ENCODE measurements around the gene ABCB8.

Gene ABCB8

DNA sequence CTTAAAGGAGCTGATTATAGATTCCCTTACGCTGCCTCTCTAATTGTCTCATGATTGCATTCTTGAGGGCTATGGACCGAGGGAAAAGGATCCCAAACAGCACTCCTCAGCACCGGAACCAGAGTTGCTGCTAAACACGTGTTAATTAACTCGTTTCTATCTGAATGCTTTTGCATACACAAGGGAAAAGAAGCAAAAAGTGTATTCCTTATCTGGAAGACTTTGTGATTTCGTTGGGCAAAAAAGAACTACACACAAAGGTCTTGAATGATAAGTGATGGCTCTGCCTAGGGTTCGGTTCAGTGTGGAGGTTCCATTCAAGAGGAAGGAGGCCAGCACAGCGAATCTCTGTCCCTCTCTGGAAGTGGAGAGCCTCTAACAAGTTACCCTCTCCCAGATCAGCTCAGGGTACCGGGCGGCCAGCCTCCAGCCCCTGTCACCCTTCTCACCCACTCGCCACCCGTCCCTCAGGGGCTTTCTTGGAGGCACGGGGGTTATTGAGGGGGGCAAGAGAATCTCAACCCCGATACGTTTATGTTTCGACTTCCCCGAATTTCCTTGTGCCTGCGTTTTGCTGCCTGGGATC, 30.6 kb downstream of the ABCB8 start:
- peaks cover 43% of the 10 kb centered on the region for H3K4me1 ChIP-seq (ENCODE audit: control insufficient read depth, insufficient read depth, low read length)

DNA sequence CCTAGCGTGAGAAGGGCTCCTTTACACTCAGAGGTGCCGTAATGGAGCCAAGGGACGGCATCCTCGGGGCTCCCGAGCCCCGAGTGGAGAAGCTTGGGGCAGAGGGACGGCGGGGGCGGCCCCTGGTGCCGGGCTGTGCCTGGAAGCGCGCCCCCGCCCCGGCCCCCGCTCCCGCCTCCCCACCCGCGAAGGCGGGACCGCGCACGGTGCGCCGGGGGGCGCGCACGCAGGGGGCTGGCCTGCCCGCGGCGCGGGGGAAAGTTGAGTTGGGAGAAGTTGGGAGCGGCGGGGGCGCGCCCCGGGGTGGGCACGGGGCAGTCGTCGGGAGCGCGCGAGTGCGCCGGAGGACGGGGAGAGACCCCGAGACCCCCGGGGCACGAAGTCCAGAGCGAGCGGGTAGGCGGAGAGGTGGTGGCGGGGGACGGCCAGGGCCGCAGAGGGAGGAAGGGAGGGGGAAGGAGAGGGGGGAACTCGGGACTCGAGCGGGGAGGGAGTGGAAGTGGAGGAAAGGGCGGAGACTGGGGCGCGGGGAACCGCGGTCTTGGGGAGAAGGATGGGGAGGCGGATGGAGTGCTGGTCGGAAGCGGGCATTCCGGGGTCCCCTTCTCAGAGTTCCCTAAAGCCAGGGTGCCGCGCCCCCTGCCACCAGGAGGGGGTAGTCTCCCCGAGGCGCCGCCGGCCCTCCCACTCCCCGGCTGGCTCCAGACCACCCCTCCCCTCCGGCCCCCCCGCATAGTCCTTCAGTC, 31.3 kb downstream of the ABCB8 start, which contains the start of gene SLC4A2:
Gene SLC4A2, plus strand, starts transcription at position 223 of the 746 bp plus-strand sequence. CDS start 2,399 bp downstream, outside the sequence.
- Histone ChIP-seq H3K27me3 (ENCODE audit: control insufficient read depth, insufficient read depth, low read length) (peaks cover 12% of the 10 kb centered on the region; the same call in 1 of the 2 replicates), H3K4me3 (ENCODE audit: low read depth, low read length) (peak within 1 kb of the TSS; percentile 86), H3K27ac (ENCODE audit: low read depth, low read length) (no peak within 1 kb of the TSS; the same call in 1 of the 2 replicates), H3K9ac (ENCODE audit: low read length) (peak within 1 kb of the TSS; percentile 71), H3K4me1 (ENCODE audit: control insufficient read depth, insufficient read depth, low read length) (peaks cover 43% of the 10 kb centered on the region), H3K9me3 (ENCODE audit: control insufficient read depth, insufficient read depth, low read depth, low read length) (no peaks in the 10 kb centered on the region), H3K36me3 (ENCODE audit: control insufficient read depth, insufficient read depth, low read length) (peaks cover 3% of the 10 kb centered on the region)

More for the DNA sequence above, 30.6 kb downstream of the ABCB8 start:
- no peaks in the 10 kb centered on the region for H3K36me3 ChIP-seq (ENCODE audit: control insufficient read depth, insufficient read depth, low read length)
- peaks cover 12% of the 10 kb centered on the region; the same call in 1 of the 2 replicates for H3K27me3 ChIP-seq (ENCODE audit: control insufficient read depth, insufficient read depth, low read length)
- peak overlapping the region; percentile 71 for H3K9ac ChIP-seq (ENCODE audit: low read length)
- H3K4me3 ChIP-seq (ENCODE audit: low read depth, low read length): peak overlapping the region; percentile 86
- H3K27ac ChIP-seq (ENCODE audit: low read depth, low read length): no peak overlapping the region
- H3K9me3 ChIP-seq (ENCODE audit: control insufficient read depth, insufficient read depth, low read depth, low read length): no peaks in the 10 kb centered on the region

DNA sequence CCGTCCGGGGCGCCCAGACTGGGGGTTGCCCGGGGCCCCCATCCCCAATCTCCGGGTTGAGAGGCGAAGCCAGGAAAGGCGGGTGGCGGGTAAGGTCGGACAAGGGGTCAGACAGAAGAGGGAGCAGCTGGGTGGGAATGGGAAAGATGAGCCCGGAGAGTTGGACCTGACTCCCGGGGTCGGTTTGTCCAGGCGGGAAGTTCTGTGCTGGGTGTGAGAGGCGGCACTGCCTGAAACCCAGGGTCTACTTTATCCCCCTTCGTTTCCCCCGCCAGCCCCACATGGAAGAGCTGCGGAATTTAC, 31.8 kb downstream of the ABCB8 start:
- Histone ChIP-seq H3K4me3 (ENCODE audit: low read depth, low read length) (peak overlapping the region; percentile 86), H3K4me1 (ENCODE audit: control insufficient read depth, insufficient read depth, low read length) (peaks cover 43% of the 10 kb centered on the region), H3K9me3 (ENCODE audit: control insufficient read depth, insufficient read depth, low read depth, low read length) (no peaks in the 10 kb centered on the region), H3K27ac (ENCODE audit: low read depth, low read length) (no peak overlapping the region; the same call in 1 of the 2 replicates), H3K27me3 (ENCODE audit: control insufficient read depth, insufficient read depth, low read length) (peaks cover 12% of the 10 kb centered on the region; the same call in 1 of the 2 replicates), H3K36me3 (ENCODE audit: control insufficient read depth, insufficient read depth, low read length) (peaks cover 8% of the 10 kb centered on the region), H3K9ac (ENCODE audit: low read length) (peak overlapping the region; percentile 48)

DNA sequence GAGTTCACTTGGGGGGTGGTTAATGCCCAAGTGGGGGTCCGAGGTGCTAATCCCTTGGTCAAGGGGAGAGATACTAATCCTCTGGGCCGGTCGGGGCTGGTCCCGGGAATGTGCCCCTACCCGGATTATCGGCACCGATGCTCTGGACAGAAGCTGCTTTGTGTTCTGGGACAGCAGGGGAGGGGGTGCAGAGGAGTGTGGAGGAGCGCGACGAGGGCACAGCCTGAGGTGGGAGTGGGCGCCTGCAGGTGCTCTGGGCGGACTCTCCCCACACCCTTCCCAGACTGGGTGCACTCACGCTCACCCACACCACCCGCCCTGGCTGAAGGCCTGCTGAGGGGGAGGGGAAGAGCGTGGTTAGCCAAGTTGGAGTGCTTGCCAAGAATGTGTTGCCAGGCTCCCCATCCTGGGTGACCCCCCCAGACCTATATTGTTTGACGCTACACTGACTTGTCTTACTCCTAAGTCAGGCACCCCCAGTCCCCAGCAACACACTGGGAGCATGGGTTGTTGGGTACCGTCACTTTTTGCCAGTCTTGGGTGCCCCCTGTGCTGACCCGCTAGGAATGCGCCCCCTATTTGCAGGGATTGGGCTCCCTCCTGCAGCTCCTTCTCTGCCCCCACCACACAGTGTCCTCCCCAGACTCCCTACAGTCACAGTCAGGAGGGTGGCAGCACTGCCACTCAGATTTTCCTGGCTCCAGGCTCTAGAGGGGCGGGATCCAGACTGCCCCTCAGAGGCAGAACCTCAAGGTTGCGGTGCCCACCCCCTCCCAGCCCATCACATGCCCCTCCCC, 32.4 kb downstream of the ABCB8 start:
- Histone ChIP-seq H3K36me3 (ENCODE audit: control insufficient read depth, insufficient read depth, low read length) (peaks cover 13% of the 10 kb centered on the region), H3K9me3 (ENCODE audit: control insufficient read depth, insufficient read depth, low read depth, low read length) (no peaks in the 10 kb centered on the region), H3K27me3 (ENCODE audit: control insufficient read depth, insufficient read depth, low read length) (peaks cover 12% of the 10 kb centered on the region; the same call in 1 of the 2 replicates), H3K4me1 (ENCODE audit: control insufficient read depth, insufficient read depth, low read length) (peaks cover 43% of the 10 kb centered on the region), H3K27ac (ENCODE audit: low read depth, low read length) (no peak overlapping the region), H3K4me3 (ENCODE audit: low read depth, low read length) (peak overlapping the region; percentile 86), H3K9ac (ENCODE audit: low read length) (peak overlapping the region; percentile 48)

DNA sequence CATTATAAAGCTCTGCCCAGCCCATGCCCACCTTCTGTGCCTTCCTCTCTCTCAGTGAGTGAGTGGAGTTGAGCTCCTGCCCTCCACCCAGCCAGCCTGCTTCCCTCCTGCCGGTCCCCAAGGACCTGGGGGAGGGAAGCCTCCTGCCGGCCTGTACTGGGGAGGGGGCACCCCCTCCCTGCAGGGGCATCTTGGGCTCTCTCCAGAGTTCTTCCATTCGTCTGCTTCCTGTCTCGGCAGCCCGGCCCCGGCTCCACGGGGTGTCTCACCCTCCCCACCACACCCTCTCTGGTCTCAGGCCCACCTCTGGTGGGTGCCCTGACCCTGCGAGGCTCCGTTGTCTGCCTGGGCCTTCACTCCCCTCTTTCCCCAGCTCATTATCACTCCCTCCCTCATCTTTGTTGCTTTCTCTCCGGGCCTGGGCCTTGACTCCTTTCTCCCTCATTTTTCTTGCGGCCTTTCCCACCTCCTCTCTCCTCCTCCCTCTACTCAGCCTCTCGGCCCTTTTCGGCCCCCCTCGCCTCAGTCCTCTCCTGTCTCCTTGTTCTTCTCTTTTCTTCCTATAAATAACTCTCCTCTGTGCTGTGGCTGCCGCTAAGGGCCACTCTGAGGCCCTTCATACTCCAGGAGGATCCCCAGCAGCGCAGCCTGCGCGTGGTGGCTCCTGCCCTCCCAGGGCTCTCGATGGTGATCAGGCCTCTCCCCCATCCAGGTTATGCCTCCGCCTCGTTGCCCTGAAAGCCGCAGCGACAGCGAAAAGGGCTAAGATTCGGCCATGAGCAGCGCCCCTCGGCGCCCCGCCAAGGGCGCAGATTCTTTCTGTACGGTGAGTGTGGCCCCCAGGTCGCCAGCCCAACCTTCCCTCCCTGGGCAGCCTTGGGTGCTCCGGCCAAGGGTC, 33.2 kb downstream of the ABCB8 start:
- peak overlapping the region; percentile 86 for H3K4me3 ChIP-seq (ENCODE audit: low read depth, low read length)
- H3K9me3 ChIP-seq (ENCODE audit: control insufficient read depth, insufficient read depth, low read depth, low read length): no peaks in the 10 kb centered on the region
- peaks cover 20% of the 10 kb centered on the region for H3K36me3 ChIP-seq (ENCODE audit: control insufficient read depth, insufficient read depth, low read length)
- peaks cover 41% of the 10 kb centered on the region for H3K4me1 ChIP-seq (ENCODE audit: control insufficient read depth, insufficient read depth, low read length)
- H3K27ac ChIP-seq (ENCODE audit: low read depth, low read length): no peak overlapping the region
- peaks cover 6% of the 10 kb centered on the region; the same call in 1 of the 2 replicates for H3K27me3 ChIP-seq (ENCODE audit: control insufficient read depth, insufficient read depth, low read length)
- H3K9ac ChIP-seq (ENCODE audit: low read length): peak overlapping the region; percentile 39

DNA sequence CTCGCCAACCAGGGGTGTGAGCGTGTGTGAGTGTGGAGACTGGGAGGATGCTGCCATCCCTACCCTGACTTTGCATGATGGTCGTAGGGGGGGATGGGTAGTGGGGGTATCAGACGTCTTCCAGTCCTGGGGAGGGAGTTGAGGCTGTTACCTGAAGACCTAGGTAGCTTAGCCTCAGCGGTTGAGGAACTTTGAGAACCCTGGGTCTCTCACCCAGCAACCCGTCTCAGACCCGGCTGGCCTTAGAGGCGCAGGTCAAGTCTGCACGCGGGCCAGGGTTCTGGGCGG, 33.8 kb downstream of the ABCB8 start:
- Histone ChIP-seq H3K27me3 (ENCODE audit: control insufficient read depth, insufficient read depth, low read length) (0 out of 2 replicates have a peak, but pooled peaks cover under 1% of the 10 kb centered on the region), H3K9ac (ENCODE audit: low read length) (peak overlapping the region; percentile 39), H3K4me1 (ENCODE audit: control insufficient read depth, insufficient read depth, low read length) (peaks cover 36% of the 10 kb centered on the region), H3K4me3 (ENCODE audit: low read depth, low read length) (peak overlapping the region; percentile 86), H3K27ac (ENCODE audit: low read depth, low read length) (no peak overlapping the region), H3K9me3 (ENCODE audit: control insufficient read depth, insufficient read depth, low read depth, low read length) (no peaks in the 10 kb centered on the region), H3K36me3 (ENCODE audit: control insufficient read depth, insufficient read depth, low read length) (peaks cover 26% of the 10 kb centered on the region)

DNA sequence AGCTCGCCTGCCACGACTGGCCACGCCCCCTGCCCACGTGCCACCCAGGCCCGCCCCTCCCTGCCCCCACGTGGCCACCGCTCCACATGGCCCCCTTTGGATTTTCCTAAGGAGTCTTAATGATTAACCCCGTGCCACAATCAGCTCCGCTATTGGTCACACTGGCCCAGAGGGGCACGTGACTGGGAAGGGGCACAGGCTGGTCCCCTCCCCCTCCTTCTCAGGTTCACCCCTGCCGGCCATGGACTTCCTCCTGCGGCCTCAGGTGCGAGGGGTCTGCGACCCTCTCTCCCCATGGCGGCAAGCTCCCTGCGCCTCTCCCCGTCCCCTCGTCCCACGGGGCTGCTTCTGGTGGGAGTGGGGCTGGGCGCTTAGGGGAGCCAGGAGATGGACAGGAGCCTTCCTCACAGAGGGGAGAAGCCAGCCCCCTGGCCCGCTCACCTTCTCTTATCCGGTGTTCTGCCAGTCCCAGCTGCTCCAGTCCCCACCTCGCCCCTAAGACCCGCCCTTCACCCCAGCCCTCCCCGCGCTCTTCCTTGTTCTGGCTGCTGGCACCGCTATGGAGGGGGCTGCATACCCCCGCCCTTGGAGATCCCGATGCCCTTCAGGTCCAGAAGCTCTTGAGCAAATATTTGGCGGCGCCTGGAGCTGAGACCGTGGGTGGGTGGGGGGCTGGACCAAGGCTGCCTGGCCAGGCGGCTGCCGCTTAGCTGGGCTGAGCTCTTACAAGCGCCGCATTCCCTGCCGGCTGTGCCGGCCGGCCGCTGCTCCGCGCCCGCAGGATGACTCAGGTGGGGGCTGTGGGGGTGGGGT, 34.4 kb downstream of the ABCB8 start:
- H3K9ac ChIP-seq (ENCODE audit: low read length): peak overlapping the region; percentile 84
- peak overlapping the region; percentile 90 for H3K27ac ChIP-seq (ENCODE audit: low read depth, low read length)
- H3K4me1 ChIP-seq (ENCODE audit: control insufficient read depth, insufficient read depth, low read length): peaks cover 40% of the 10 kb centered on the region

DNA sequence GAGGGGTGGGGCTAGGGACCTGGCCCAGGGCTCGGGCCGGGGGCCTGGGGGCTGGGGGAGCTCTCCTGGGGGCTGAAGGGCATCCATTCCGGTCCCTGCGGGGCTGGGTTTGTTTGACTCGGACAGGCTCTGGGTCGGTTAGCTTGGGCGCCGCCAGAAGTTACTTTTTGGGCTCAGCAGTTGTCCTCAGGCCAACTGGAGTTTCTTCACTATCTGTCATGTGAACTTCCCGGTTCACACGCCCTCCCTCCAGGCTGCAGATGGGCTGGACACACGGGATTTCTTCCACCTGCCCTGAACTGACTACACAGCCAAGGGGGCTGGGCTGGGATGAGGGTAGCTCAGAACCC, 34.9 kb downstream of the ABCB8 start:
- Histone ChIP-seq H3K4me3 (ENCODE audit: low read depth, low read length) (peak overlapping the region; percentile 70), H3K9ac (ENCODE audit: low read length) (no peak overlapping the region), H3K27me3 (ENCODE audit: control insufficient read depth, insufficient read depth, low read length) (no peaks in the 10 kb centered on the region), H3K9me3 (ENCODE audit: control insufficient read depth, insufficient read depth, low read depth, low read length) (no peaks in the 10 kb centered on the region), H3K36me3 (ENCODE audit: control insufficient read depth, insufficient read depth, low read length) (peaks cover 38% of the 10 kb centered on the region), H3K4me1 (ENCODE audit: control insufficient read depth, insufficient read depth, low read length) (peaks cover 42% of the 10 kb centered on the region), H3K27ac (ENCODE audit: low read depth, low read length) (no peak overlapping the region)

More for the DNA sequence above, 34.4 kb downstream of the ABCB8 start:
- H3K27me3 ChIP-seq (ENCODE audit: control insufficient read depth, insufficient read depth, low read length): no peaks in the 10 kb centered on the region
- peak overlapping the region; percentile 70 for H3K4me3 ChIP-seq (ENCODE audit: low read depth, low read length)
- peaks cover 32% of the 10 kb centered on the region for H3K36me3 ChIP-seq (ENCODE audit: control insufficient read depth, insufficient read depth, low read length)
- no peaks in the 10 kb centered on the region for H3K9me3 ChIP-seq (ENCODE audit: control insufficient read depth, insufficient read depth, low read depth, low read length)

DNA sequence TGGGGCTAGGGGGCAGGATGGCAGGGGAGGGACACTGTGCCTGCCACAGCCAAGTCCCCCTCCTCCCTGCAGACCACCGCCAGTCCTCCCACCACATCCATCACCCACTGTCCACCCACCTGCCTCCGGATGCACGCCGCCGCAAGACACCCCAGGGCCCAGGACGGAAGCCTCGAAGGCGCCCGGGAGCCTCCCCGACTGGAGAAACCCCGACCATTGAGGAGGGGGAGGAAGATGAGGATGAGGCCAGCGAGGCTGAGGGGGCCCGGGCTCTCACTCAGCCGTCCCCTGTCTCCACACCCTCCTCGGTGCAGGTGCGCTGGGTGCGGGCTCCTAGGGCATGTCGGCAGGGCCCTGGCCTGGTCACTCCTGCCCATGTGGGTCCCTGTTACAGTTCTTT, 36.2 kb downstream of the ABCB8 start:
- Histone ChIP-seq H3K36me3 (ENCODE audit: control insufficient read depth, insufficient read depth, low read length) (peaks cover 47% of the 10 kb centered on the region), H3K27ac (ENCODE audit: low read depth, low read length) (no peak overlapping the region), H3K4me3 (ENCODE audit: low read depth, low read length) (no peak overlapping the region), H3K4me1 (ENCODE audit: control insufficient read depth, insufficient read depth, low read length) (peaks cover 33% of the 10 kb centered on the region), H3K9ac (ENCODE audit: low read length) (no peak overlapping the region), H3K9me3 (ENCODE audit: control insufficient read depth, insufficient read depth, low read depth, low read length) (no peaks in the 10 kb centered on the region), H3K27me3 (ENCODE audit: control insufficient read depth, insufficient read depth, low read length) (no peaks in the 10 kb centered on the region)

DNA sequence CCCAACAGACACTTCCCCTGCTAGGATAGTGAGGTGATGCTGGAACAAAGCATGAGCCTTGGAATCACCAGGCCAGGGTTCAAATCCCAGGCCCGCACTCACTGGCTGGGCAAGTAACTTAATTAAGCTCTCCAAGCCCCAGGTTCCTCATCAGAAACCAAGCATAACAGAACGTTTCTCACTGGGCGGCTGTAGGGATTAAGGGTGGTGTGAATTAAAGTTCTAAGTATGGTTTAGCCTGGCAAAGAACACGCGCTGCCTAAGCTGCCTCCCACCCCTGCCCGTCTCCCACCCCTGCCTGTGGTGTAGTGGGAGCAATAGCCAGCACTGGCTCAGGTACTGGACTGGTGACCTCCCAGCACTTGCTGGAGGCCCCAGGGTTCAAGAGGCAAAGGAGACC, 36.7 kb downstream of the ABCB8 start:
- peaks cover 33% of the 10 kb centered on the region for H3K4me1 ChIP-seq (ENCODE audit: control insufficient read depth, insufficient read depth, low read length)
- no peak overlapping the region for H3K4me3 ChIP-seq (ENCODE audit: low read depth, low read length)
- peaks cover 52% of the 10 kb centered on the region for H3K36me3 ChIP-seq (ENCODE audit: control insufficient read depth, insufficient read depth, low read length)
- H3K27me3 ChIP-seq (ENCODE audit: control insufficient read depth, insufficient read depth, low read length): no peaks in the 10 kb centered on the region
- H3K9ac ChIP-seq (ENCODE audit: low read length): no peak overlapping the region
- no peaks in the 10 kb centered on the region for H3K9me3 ChIP-seq (ENCODE audit: control insufficient read depth, insufficient read depth, low read depth, low read length)
- H3K27ac ChIP-seq (ENCODE audit: low read depth, low read length): no peak overlapping the region

All from HUES6 (cell line).